MM.1S (cell line): Measurements from ENCODE around the gene BEND5.

Experiments used
- DNase-seq: peaks from one replicate; pipeline ENCODE4 v3.0.0-alpha.2; 2015
- H2AFZ ChIP-seq: fragments of 300-600 bp; sonication (generic); 2 replicates; pipeline ENCODE4 v1.6.0; 2016; ENCODE audit warnings: antibody characterized with exemption, low read length
- H3F3A ChIP-seq: fragments of 300-600 bp; sonication (generic); 2 replicates; pipeline ENCODE4 v1.6.1; 2016; ENCODE audit warnings: mild to moderate bottlenecking, antibody characterized with exemption, low read length, moderate library complexity, mixed read lengths; ENCODE audit not compliant: insufficient read depth
- H3K27ac ChIP-seq: fragments of 300-600 bp; sonication (generic); 2 replicates; pipeline ENCODE4 v1.5.1; 2016; ENCODE audit warnings: mild to moderate bottlenecking, low read length
- H3K27me3 ChIP-seq: fragments of 300-600 bp; sonication (generic); replicated peaks from 2 replicates; pipeline ENCODE4 v1.6.0; 2016; ENCODE audit warnings: low read length; ENCODE audit not compliant: insufficient read depth
- H3K36me3 ChIP-seq: fragments of 300-600 bp; sonication (generic); replicated peaks from 2 replicates; pipeline ENCODE4 v1.6.1; 2016; ENCODE audit warnings: mild to moderate bottlenecking, low read length, mixed read lengths; ENCODE audit not compliant: insufficient read depth
- H3K4me1 ChIP-seq: fragments of 300-600 bp; sonication (generic); 2 replicates; pipeline ENCODE4 v1.6.1; 2016; ENCODE audit warnings: low read length, mixed read lengths
- H3K4me2 ChIP-seq: fragments of 300-600 bp; sonication (generic); 2 replicates; pipeline ENCODE4 v1.6.0; 2016; ENCODE audit warnings: low read depth, low read length
- H3K4me3 ChIP-seq: fragments of 300-600 bp; sonication (generic); 2 replicates; pipeline ENCODE4 v1.5.1; 2016; ENCODE audit warnings: low read length, mixed read lengths
- H3K79me2 ChIP-seq: fragments of 300-600 bp; sonication (generic); 2 replicates; pipeline ENCODE4 v1.6.1; 2016; ENCODE audit warnings: mixed run types, low read length, mixed read lengths
- H3K9ac ChIP-seq: fragments of 300-600 bp; sonication (generic); 2 replicates; pipeline ENCODE4 v1.6.1; 2016; ENCODE audit warnings: low read length, mixed read lengths
- H3K9me2 ChIP-seq: fragments of 300-600 bp; sonication (generic); replicated peaks from 2 replicates; pipeline ENCODE4 v1.6.1; 2016; ENCODE audit warnings: mild to moderate bottlenecking, low read length, mixed read lengths; ENCODE audit not compliant: insufficient read depth
- H3K9me3 ChIP-seq: fragments of 300-600 bp; sonication (generic); replicated peaks from 2 replicates; pipeline ENCODE4 v1.6.1; 2016; ENCODE audit warnings: mild to moderate bottlenecking, low read length, mixed read lengths; ENCODE audit not compliant: insufficient read depth
- H4K20me1 ChIP-seq: fragments of 300-600 bp; sonication (generic); 2 replicates; pipeline ENCODE4 v1.6.1; 2016; ENCODE audit warnings: mild to moderate bottlenecking, low read length, moderate library complexity, mixed read lengths; ENCODE audit not compliant: insufficient read depth
- EZH2 ChIP-seq: fragments of 300-600 bp; sonication (generic); optimal IDR thresholded peaks from 2 replicates; pipeline ENCODE3; 2017; ENCODE audit warnings: low read depth, mild to moderate bottlenecking, antibody characterized with exemption, low read length, mixed read lengths
- EZH2phosphoT487 ChIP-seq: fragments of 300-600 bp; sonication (generic); IDR thresholded peaks from 2 replicates; pipeline ENCODE4 v1.6.1; 2018; ENCODE audit warnings: antibody characterized with exemption, low read length
- TF ChIP-seq, protein P1 (sequence below): fragments of 300-600 bp; sonication (generic); IDR thresholded peaks from 2 replicates; pipeline ENCODE4 v1.5.1; 2016; ENCODE audit warnings: antibody characterized with exemption, low read length, mixed read lengths

BEND5 gene

DNA sequence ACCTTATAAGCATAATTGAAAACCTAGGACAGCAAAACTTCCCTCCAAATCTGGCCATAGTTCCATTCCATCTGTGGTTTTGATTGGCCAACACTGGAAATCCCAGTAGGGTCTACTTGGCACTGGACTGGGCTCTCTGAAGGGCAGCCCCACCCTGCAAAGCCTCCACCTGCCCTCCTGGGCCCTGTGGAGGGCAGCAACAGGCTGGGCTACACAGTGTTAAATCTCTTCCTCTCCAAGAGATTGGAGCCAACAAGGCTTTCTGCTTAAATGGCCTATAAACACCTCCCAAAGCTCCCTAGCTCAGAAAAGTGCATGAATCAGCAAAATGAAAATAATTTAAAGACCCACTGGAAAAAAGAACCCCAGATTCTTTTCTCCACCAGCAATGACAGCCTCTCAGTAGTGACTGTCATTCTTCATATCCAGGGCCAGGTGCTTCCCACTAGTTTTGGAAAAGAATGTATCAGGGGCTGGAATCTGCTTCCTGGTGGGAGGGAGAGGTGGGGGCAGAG, 58.5 kb downstream of the BEND5 start:
- Histone ChIP-seq H3K27me3 (no peaks in the 10 kb centered on the region), H3K9me3 (no peaks in the 10 kb centered on the region), H3K36me3 (no peaks in the 10 kb centered on the region), H3K4me3 (no peak overlapping the region), H3F3A (no peaks in the 10 kb centered on the region), H4K20me1 (no peaks in the 10 kb centered on the region), H3K27ac (no peak overlapping the region), H2AFZ (no peak overlapping the region), H3K4me2 (no peak overlapping the region), H3K9ac (no peak overlapping the region), H3K4me1 (no peaks in the 10 kb centered on the region), H3K79me2 (no peaks in the 10 kb centered on the region), H3K9me2 (no peaks in the 10 kb centered on the region)
- no peak for DNase-seq
- TF ChIP-seq EZH2, result no peak
- TF ChIP-seq, protein P1, sequence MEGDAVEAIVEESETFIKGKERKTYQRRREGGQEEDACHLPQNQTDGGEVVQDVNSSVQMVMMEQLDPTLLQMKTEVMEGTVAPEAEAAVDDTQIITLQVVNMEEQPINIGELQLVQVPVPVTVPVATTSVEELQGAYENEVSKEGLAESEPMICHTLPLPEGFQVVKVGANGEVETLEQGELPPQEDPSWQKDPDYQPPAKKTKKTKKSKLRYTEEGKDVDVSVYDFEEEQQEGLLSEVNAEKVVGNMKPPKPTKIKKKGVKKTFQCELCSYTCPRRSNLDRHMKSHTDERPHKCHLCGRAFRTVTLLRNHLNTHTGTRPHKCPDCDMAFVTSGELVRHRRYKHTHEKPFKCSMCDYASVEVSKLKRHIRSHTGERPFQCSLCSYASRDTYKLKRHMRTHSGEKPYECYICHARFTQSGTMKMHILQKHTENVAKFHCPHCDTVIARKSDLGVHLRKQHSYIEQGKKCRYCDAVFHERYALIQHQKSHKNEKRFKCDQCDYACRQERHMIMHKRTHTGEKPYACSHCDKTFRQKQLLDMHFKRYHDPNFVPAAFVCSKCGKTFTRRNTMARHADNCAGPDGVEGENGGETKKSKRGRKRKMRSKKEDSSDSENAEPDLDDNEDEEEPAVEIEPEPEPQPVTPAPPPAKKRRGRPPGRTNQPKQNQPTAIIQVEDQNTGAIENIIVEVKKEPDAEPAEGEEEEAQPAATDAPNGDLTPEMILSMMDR, result no peak
- TF ChIP-seq EZH2phosphoT487, result no peak

DNA sequence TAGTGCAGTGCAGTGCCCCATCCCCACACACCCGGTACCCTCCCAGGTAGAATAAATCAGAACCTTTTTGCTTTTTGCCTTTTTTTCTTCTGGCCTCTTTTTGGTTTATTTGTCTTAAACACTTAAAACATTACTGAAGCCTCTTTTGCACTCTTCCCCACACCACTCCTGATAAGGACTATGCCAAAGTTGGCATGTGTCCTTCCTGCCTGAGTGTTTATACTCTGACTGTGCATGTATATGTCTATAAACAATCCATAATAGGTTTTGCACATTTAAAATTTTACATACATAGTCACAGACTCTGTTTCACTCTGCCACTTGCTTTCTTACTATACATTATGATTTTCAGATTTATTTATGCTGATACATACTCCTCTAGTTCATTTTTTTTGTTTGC, 59.6 kb downstream of the BEND5 start:
- no peak overlapping the region for H2AFZ ChIP-seq
- no peaks in the 10 kb centered on the region for H4K20me1 ChIP-seq
- H3K79me2 ChIP-seq, result no peaks in the 10 kb centered on the region
- no peak overlapping the region for H3K27ac ChIP-seq
- no peaks in the 10 kb centered on the region for H3K4me1 ChIP-seq
- no peaks in the 10 kb centered on the region for H3K9me3 ChIP-seq
- no peaks in the 10 kb centered on the region for H3K36me3 ChIP-seq
- TF ChIP-seq EZH2 (no peak), EZH2phosphoT487 (no peak)
- TF ChIP-seq, protein P1, result no peak
- H3K4me3 ChIP-seq, result no peak overlapping the region
- no peak for DNase-seq
- H3F3A ChIP-seq, result no peaks in the 10 kb centered on the region
- H3K9ac ChIP-seq, result no peak overlapping the region
- H3K9me2 ChIP-seq, result no peaks in the 10 kb centered on the region
- H3K4me2 ChIP-seq, result no peak overlapping the region
- H3K27me3 ChIP-seq, result no peaks in the 10 kb centered on the region

DNA sequence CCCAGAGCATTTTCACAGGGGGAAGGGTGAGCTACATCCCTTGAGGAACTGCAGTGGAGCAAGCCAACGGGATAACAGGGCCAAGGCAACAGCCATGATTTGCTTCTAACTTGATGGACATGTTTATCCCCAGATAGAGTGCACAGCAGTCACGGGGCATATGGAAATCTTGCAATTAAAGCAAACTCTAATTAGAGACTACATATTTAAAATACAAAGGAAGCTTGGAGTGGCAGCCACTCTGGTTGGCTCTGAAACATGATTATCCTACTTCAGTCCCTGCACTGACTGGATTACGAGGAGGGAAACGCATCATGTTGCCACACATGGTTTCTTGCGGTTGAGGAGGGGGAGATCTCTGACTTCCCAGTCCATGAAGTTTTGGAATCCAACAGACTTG, 60.8 kb downstream of the BEND5 start:
- Histone ChIP-seq H3K4me3 (no peak overlapping the region), H3F3A (no peaks in the 10 kb centered on the region), H3K27ac (no peak overlapping the region), H3K4me2 (no peak overlapping the region), H3K9me3 (no peaks in the 10 kb centered on the region), H4K20me1 (no peaks in the 10 kb centered on the region), H3K9me2 (no peaks in the 10 kb centered on the region), H3K4me1 (no peaks in the 10 kb centered on the region), H3K9ac (no peak overlapping the region), H3K79me2 (no peaks in the 10 kb centered on the region), H3K27me3 (no peaks in the 10 kb centered on the region), H3K36me3 (no peaks in the 10 kb centered on the region), H2AFZ (no peak overlapping the region)
- TF ChIP-seq, protein P1, result no peak
- TF ChIP-seq EZH2, result no peak
- no peak for TF ChIP-seq EZH2phosphoT487
- no peak for DNase-seq
